Neuron (in vitro differentiated cells): ENCODE results near the gene RREB1.

Experiments
- H2AFZ ChIP-seq: one replicate; pipeline ENCODE4 v1.6.1; 2013; ENCODE audit warnings: low read depth, mild to moderate bottlenecking, inconsistent platforms, low read length, moderate library complexity
- H3K27me3 ChIP-seq: one replicate; pipeline ENCODE4 v1.6.1; 2013; ENCODE audit warnings: low read length; ENCODE audit not compliant: insufficient read depth
- H3K36me3 ChIP-seq: one replicate; pipeline ENCODE4 v1.6.1; 2013; ENCODE audit warnings: low read length; ENCODE audit not compliant: insufficient read depth
- H3K4me1 ChIP-seq: one replicate; pipeline ENCODE4 v1.6.1; 2013; ENCODE audit warnings: low read length; ENCODE audit not compliant: insufficient read depth
- H3K4me3 ChIP-seq: 2 replicates; pipeline ENCODE4 v1.5.1; 2013; ENCODE audit warnings: mild to moderate bottlenecking, low read length, moderate library complexity
- H3K9me3 ChIP-seq: one replicate; pipeline ENCODE4 v1.6.1; 2013; ENCODE audit warnings: low read length

RREB1 gene

GRCh38 chr6:7194657-7195056 is 86.9 kb downstream of the RREB1 start:
- H3K9me3 ChIP-seq, result no peaks in the 10 kb centered on the region
- H2AFZ ChIP-seq, result no peak overlapping the region
- H3K4me1 ChIP-seq, result no peaks in the 10 kb centered on the region
- no peaks in the 10 kb centered on the region for H3K27me3 ChIP-seq
- no peak overlapping the region for H3K4me3 ChIP-seq
- H3K36me3 ChIP-seq, result peaks cover 23% of the 10 kb centered on the region

GRCh38 chr6:7195339-7196018 is 87.7 kb downstream of the RREB1 start:
- Histone ChIP-seq H3K4me3 (no peak overlapping the region), H3K4me1 (no peaks in the 10 kb centered on the region), H3K36me3 (peaks cover 16% of the 10 kb centered on the region), H3K9me3 (no peaks in the 10 kb centered on the region), H2AFZ (no peak overlapping the region), H3K27me3 (no peaks in the 10 kb centered on the region)

- Histone ChIP-seq H3K27me3 (no peaks in the 10 kb centered on the region), H3K36me3 (peaks cover 10% of the 10 kb centered on the region), H3K4me1 (no peaks in the 10 kb centered on the region), H2AFZ (no peak overlapping the region), H3K9me3 (no peaks in the 10 kb centered on the region), H3K4me3 (no peak overlapping the region)
Observed at GRCh38 chr6:7196019-7196402, 88.2 kb downstream of the RREB1 start.

- Histone ChIP-seq H2AFZ (no peak overlapping the region), H3K27me3 (no peaks in the 10 kb centered on the region), H3K4me1 (no peaks in the 10 kb centered on the region), H3K36me3 (peaks cover 10% of the 10 kb centered on the region), H3K4me3 (no peak overlapping the region), H3K9me3 (no peaks in the 10 kb centered on the region)
Observed at GRCh38 chr6:7196685-7197283, 89.0 kb downstream of the RREB1 start.

GRCh38 chr6:7197747-7198146 is 90.0 kb downstream of the RREB1 start:
- H3K27me3 ChIP-seq, result no peaks in the 10 kb centered on the region
- H2AFZ ChIP-seq, result no peak overlapping the region
- no peaks in the 10 kb centered on the region for H3K4me1 ChIP-seq
- peaks cover 16% of the 10 kb centered on the region for H3K36me3 ChIP-seq
- H3K9me3 ChIP-seq, result no peaks in the 10 kb centered on the region
- no peak overlapping the region for H3K4me3 ChIP-seq

GRCh38 chr6:7198833-7199800 is 91.4 kb downstream of the RREB1 start:
- H3K9me3 ChIP-seq, result no peaks in the 10 kb centered on the region
- no peaks in the 10 kb centered on the region for H3K4me1 ChIP-seq
- H2AFZ ChIP-seq, result no peak overlapping the region
- peaks cover 13% of the 10 kb centered on the region for H3K36me3 ChIP-seq
- no peak overlapping the region for H3K4me3 ChIP-seq
- no peaks in the 10 kb centered on the region for H3K27me3 ChIP-seq

GRCh38 chr6:7200598-7201443 is 93.1 kb downstream of the RREB1 start:
- H2AFZ ChIP-seq, result no peak overlapping the region
- H3K27me3 ChIP-seq, result no peaks in the 10 kb centered on the region
- no peak overlapping the region for H3K4me3 ChIP-seq
- no peaks in the 10 kb centered on the region for H3K4me1 ChIP-seq
- H3K36me3 ChIP-seq, result peaks cover 21% of the 10 kb centered on the region
- no peaks in the 10 kb centered on the region for H3K9me3 ChIP-seq

- no peak overlapping the region for H3K4me3 ChIP-seq
- H2AFZ ChIP-seq, result no peak overlapping the region
- no peaks in the 10 kb centered on the region for H3K9me3 ChIP-seq
- H3K4me1 ChIP-seq, result no peaks in the 10 kb centered on the region
- H3K27me3 ChIP-seq, result no peaks in the 10 kb centered on the region
- H3K36me3 ChIP-seq, result peaks cover 21% of the 10 kb centered on the region
Observed at GRCh38 chr6:7201444-7201731, 93.6 kb downstream of the RREB1 start.

GRCh38 chr6:7201732-7202541 is 94.2 kb downstream of the RREB1 start:
- H3K36me3 ChIP-seq, result peaks cover 21% of the 10 kb centered on the region
- no peaks in the 10 kb centered on the region for H3K27me3 ChIP-seq
- H3K9me3 ChIP-seq, result no peaks in the 10 kb centered on the region
- H3K4me3 ChIP-seq, result no peak overlapping the region
- no peak overlapping the region for H2AFZ ChIP-seq
- H3K4me1 ChIP-seq, result no peaks in the 10 kb centered on the region

GRCh38 chr6:7202950-7203349 is 95.2 kb downstream of the RREB1 start:
- H3K4me1 ChIP-seq, result no peaks in the 10 kb centered on the region
- H2AFZ ChIP-seq, result no peak overlapping the region
- H3K27me3 ChIP-seq, result no peaks in the 10 kb centered on the region
- H3K36me3 ChIP-seq, result peaks cover 19% of the 10 kb centered on the region
- H3K4me3 ChIP-seq, result no peak overlapping the region
- H3K9me3 ChIP-seq, result no peaks in the 10 kb centered on the region

- no peaks in the 10 kb centered on the region for H3K27me3 ChIP-seq
- H2AFZ ChIP-seq, result no peak overlapping the region
Observed at GRCh38 chr6:7203939-7204338, 96.2 kb downstream of the RREB1 start.

GRCh38 chr6:7204726-7205125 is 97.0 kb downstream of the RREB1 start:
- Histone ChIP-seq H3K27me3 (no peaks in the 10 kb centered on the region), H2AFZ (no peak overlapping the region), H3K36me3 (peaks cover 18% of the 10 kb centered on the region), H3K4me3 (no peak overlapping the region), H3K9me3 (no peaks in the 10 kb centered on the region), H3K4me1 (no peaks in the 10 kb centered on the region)

More at GRCh38 chr6:7203939-7204338, 96.2 kb downstream of the RREB1 start:
- H3K4me1 ChIP-seq, result no peaks in the 10 kb centered on the region
- H3K9me3 ChIP-seq, result no peaks in the 10 kb centered on the region
- H3K4me3 ChIP-seq, result no peak overlapping the region
- peaks cover 18% of the 10 kb centered on the region for H3K36me3 ChIP-seq
